Measurements from ENCODE around the gene DHX9. TPM values are rescaled to one million over a fixed set of nuclear protein-coding genes. Genes with fewer than 3 reads are reported as not detected.

DHX9 gene
- total RNA-seq, 1 donor from 2014 or later, result 93.7 TPM

- ATAC-seq, result no peak
These were observed 2.3 kb downstream of the DHX9 start for GRCh38 chr1:182841368-182841988.

DNA sequence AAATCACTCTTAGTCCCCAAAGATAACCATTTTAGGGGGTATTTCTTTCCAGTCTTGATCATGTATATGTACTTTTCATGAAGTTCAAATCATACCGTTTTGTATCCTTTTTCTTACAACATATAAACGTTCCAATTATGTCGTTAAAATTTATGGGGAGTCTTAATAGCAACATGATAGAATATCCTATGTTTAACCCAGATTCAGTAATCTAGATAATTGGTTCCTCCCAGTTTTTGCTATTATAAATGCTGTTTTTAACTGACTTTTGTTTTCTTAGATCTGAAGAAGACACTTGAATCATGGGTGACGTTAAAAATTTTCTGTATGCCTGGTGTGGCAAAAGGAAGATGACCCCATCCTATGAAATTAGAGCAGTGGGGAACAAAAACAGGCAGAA is 3.1 kb downstream of the DHX9 start:
- no peak for ATAC-seq

- no peak for ATAC-seq
These were observed 6.2 kb downstream of the DHX9 start for GRCh38 chr1:182845379-182845778.

GRCh38 chr1:182845894-182846293 is 6.7 kb downstream of the DHX9 start:
- ATAC-seq, result no peak

- ATAC-seq, result no peak
These were observed 8.0 kb downstream of the DHX9 start for GRCh38 chr1:182847105-182847504.

DNA sequence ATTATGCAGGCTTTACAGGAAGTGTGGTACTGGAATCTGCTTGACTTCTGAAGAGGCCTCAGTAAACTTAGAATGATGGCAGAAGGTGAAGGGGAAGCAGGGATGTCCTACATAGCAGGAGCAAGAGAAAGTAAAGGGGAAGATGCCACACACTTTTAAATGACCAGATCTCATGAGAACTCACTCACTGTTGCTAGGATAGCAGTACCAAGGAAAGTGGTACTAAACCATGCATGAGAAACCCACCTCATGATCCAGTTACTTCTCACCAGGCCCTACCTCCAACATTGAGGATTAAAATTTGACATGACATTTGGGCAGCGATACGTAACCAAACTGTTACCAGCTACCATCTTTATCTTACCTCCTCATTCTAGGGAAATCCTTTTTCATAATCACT is 9.6 kb downstream of the DHX9 start:
- ATAC-seq, result no peak

DNA sequence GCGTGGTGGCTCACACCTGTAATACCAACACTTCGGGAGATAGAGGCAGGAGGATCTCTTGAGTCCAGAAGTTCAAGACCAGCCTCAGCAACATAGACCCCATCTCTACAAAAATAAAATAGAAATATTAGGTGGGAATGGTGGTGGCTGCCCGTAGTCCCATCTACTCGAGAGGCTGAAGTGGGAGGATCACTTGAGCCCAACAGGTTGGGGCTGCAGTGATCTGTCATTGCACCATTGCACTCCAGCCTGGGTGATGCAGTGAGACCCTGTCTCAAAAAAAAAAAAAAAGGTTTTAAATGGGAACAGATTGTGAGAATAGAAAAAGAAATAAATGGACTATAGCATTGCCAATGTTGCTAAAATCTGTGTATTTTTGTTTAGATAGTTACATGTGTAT is 11.2 kb downstream of the DHX9 start:
- ATAC-seq, result no peak

DNA sequence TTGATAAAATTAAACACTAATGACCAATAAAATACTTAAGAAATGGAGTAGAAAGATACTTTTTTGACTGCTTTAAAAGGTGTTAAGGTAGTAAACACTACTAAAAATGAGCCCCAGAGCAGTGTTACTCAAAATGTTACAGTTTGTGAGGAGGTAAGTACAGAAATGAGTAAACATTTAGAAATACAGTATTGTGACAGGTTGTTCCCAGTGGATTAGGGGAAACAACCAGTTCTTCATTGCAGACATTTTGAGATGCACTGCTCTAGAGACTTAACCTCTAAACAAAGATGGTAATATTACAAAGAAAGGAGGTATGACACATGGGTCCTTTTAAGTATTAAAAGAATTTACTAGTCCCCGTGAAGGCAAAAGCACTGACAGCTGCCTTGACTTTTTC is 12.7 kb downstream of the DHX9 start:
- no peak for ATAC-seq

DNA sequence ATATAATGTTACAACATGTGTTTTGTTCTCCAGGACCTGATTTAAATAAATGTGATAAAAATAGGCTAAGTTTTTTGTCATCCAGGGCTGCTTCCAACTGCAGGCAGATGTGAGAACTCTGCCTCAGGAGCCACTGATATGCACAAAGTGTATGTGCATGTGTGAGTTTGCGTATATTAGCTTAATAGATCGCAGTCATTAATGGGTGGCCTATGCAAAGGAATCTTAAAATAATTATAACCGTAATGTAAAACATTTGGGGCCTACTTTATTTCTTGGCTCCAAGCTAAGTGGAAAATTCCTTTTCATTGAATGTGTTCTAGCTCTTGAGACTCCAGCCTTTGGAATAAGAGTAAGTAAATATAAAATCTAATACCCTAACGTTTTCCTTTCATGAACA is 16.8 kb downstream of the DHX9 start:
- ATAC-seq, result no peak

GRCh38 chr1:182857212-182857611 is 18.1 kb downstream of the DHX9 start:
- no peak for ATAC-seq

GRCh38 chr1:182860658-182861057 is 21.5 kb downstream of the DHX9 start:
- no peak for ATAC-seq

- ATAC-seq, result no peak
These were observed 22.8 kb downstream of the DHX9 start for GRCh38 chr1:182861994-182862393.

- no peak for ATAC-seq
These were observed 23.7 kb downstream of the DHX9 start for GRCh38 chr1:182862827-182863226.

- ATAC-seq, result no peak
These were observed 24.8 kb downstream of the DHX9 start for GRCh38 chr1:182863940-182864339.

- ATAC-seq, result no peak
These were observed 28.7 kb downstream of the DHX9 start for GRCh38 chr1:182867861-182868260.

- peak; percentile 49 for ATAC-seq
These were observed 30.1 kb downstream of the DHX9 start for GRCh38 chr1:182869241-182869666.

GRCh38 chr1:182872881-182873280 is 33.7 kb downstream of the DHX9 start:
- ATAC-seq, result no peak

DNA sequence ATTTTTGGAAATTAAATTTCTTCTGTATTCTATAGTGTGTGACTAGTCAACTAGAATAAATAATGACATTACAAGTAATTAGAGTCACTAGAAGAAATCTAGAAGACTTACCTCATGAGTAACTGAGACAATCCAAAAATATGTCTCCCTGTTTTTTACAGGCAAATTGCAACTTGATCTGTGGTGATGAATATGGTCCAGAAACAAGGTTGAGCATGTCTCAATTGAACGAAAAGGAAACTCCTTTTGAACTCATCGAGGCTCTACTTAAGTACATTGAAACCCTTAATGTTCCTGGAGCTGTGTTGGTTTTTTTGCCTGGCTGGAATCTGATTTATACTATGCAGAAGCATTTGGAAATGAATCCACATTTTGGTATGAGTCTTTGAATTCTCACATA is 36.7 kb downstream of the DHX9 start:
- no peak for ATAC-seq

DNA sequence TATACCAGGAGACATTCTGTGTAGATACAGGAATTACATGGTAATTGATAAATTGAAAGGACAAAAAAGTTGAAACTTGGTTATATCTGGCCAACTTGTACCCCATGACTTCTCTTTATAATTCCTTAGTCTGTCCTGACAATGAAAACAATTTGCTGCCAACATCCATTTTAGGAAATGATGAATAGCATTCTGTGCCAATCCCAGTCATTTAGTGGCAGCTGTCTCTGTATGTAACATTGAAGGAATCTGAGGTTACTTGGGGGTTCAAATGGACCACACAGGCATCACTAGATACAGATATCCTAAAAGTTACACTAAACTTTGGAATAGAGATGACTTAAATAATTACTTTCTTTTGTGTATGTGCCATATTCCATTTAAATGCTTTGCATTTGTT is 38.2 kb downstream of the DHX9 start:
- no peak for ATAC-seq

- no peak for ATAC-seq
These were observed 38.7 kb downstream of the DHX9 start for GRCh38 chr1:182877842-182878241.

DNA sequence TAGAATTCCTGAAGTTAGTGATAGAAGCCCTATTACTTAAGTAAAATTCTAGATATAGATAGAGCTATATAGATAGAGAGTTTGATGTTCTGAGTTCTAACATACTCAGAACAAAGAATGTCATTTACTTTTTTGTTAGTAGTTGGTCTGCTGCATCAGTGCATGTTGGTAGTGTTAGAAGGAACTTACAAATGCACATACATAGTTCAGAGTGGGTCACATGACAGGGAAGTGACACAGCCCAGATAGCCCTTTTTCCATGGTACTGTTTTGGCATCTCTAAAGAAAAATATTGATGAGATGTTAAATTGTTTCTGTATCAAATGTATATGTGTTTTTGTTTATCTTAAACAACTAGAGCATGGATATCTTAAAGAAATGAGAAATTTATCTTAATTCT is 45.7 kb downstream of the DHX9 start:
- ATAC-seq, result no peak

DNA sequence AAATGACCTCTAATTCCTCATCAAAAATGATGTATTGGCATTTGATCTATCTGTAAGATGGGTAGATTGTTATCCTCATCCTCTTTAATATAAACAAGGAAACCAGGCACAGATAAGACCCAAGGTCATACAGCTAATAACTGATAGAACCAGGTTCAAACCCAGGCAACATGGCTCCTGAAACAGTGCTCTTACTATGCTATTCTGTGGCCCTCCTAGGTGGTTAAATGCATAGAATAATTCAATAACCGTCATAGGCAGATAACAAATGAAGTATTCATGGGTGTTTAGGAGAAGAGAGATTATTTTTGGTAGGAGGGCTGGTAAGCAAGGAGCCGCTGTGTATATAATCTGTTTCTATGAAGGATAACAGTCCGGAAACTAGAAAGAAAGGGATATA is 46.4 kb downstream of the DHX9 start:
- no peak for ATAC-seq

GRCh38 chr1:182886985-182887384 is 47.8 kb downstream of the DHX9 start:
- ATAC-seq, result no peak

DNA sequence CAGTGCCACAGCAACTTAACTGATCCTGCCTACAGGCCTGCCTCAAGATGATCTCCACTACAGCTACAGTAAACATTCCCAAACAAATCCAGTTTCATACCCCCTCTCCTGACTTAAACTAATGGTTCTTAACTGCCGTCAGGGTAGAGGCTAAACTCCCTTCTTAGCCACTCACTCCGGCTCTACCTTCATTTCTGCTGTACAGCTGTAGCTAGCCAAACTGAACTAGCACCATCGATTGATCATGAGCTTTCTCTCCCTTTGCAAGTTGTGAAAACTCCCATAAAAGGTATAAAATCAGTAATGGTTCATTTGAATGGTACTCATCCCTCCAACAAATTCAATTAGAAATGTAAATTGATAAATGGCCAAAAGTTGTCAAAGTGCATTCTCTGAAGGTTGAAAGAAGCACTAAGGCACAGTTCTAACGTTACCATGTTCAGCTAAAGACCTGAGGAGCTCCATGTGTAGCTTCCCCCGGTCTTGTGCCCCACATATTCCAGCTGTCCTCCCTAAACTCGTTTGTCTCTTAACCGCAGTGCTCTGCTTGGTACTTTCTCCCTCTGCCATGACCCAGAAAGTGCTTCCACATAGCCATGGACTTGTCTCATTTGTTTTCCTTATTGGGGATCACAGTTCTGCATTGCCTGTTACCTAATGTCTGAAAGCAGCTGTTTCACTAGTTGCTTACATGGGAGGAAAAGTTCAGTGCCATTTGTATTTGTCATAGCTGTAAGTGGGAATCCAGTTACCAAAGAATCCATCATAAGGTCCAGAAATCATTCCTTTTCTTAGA is 49.8 kb downstream of the DHX9 start:
- ATAC-seq, result no peak

GRCh38 chr1:182889997-182890396 is 50.9 kb downstream of the DHX9 start:
- no peak for ATAC-seq

Measured in esophagus mucosa (tissue), 1 donor.